K562 (cell line): ENCODE data around the gene CHRNA10. TPM values are rescaled to one million over a fixed set of nuclear protein-coding genes. Genes with fewer than 3 reads are reported as not detected.
"Not testable (repeated sequence)": the region's sequence is repeated elsewhere in the genome, so short reads cannot be mapped to it uniquely, and the experiment has no call there.

Source experiments
- ATAC-seq: fragments of 200-7000 bp; cut with Tn5 transposase; 3 replicates; pipeline ENCODE4 v1.9.1; 2020; ENCODE audit warnings: moderate library complexity
- BruUV-seq: library from RNA; stranded (reverse); fragments of 400-500 nt; replicated peaks from 2 replicates; lab custom pipeline; 2021; lab: Mats Ljungman, UMichigan
- CTCF ChIA-PET: fragments of 300-600 bp; formaldehyde crosslinking; extraction: SDS; loops from one replicate; lab custom pipeline; 2021; ENCODE audit warnings: low intra/inter-chr PET ratio; lab: Yijun Ruan, JAX
- POLR2A ChIA-PET: fragments of 300-600, 350-650 bp; sonication (Branson Sonifier 250); formaldehyde crosslinking; extraction: SDS; loops from one replicate; lab custom pipeline; 2021; ENCODE audit warnings: antibody characterized with exemption, inconsistent platforms; lab: Yijun Ruan, JAX
- DNase-seq, 4 experiments: peaks; one replicate each; pipeline versions ENCODE4 v3.0.0 to v3.0.0-alpha.2; 2011 to 2018; ENCODE audit warnings: low spot score in 3 of 4, mixed read lengths in 3 of 4; ENCODE audit errors: extremely low read depth in 1 of 4
- FAIRE-seq: peaks from 2 replicates; lab custom pipeline; 2011; peaks lifted over from hg19 to GRCh38; lab: Jason Lieb, UNC
- H2AFZ ChIP-seq: 2 replicates; pipeline ENCODE4 v1.6.0; 2011; ENCODE audit warnings: low read depth, low read length, control low read depth, inconsistent platforms
- H3K27ac ChIP-seq: fragments of 200-600 bp; 3 replicates; pipeline ENCODE4 v1.8.0; 2011; ENCODE audit warnings: low read depth, mild to moderate bottlenecking, control low read depth, inconsistent platforms, low read length, moderate library complexity, mixed read lengths; ENCODE audit errors: extremely low read depth
- H3K27me3 ChIP-seq, 2 experiments: fragments of 300-600 bp in 1 of 2; 2 replicates in 1 of 2; 3 replicates in 1 of 2; pipeline versions ENCODE4 v1.6.0 to v1.8.0; 2011; ENCODE audit warnings: inconsistent platforms in 2 of 2, low read length in 2 of 2, mild to moderate bottlenecking in 1 of 2, mixed read lengths in 1 of 2, moderate library complexity in 1 of 2; ENCODE audit not compliant: control insufficient read depth in 2 of 2, insufficient read depth in 2 of 2
- H3K36me3 ChIP-seq: fragments of 300-600 bp; 3 replicates; pipeline ENCODE4 v1.8.0; 2011; ENCODE audit warnings: mild to moderate bottlenecking, low read length, inconsistent platforms; ENCODE audit not compliant: control insufficient read depth, insufficient read depth
- H3K4me1 ChIP-seq, 2 experiments: fragments of 200-600 bp in 1 of 2; replicated peaks in 1 of 2; 2 replicates in 1 of 2; 3 replicates in 1 of 2; pipeline versions ENCODE4 v1.5.1 to v1.8.0; 2011; ENCODE audit warnings: inconsistent platforms in 2 of 2, low read length in 2 of 2, mild to moderate bottlenecking in 1 of 2, mixed read lengths in 1 of 2, moderate library complexity in 1 of 2; ENCODE audit not compliant: control insufficient read depth in 2 of 2, insufficient read depth in 2 of 2
- H3K4me2 ChIP-seq: 2 replicates; pipeline ENCODE4 v1.6.1; 2011; ENCODE audit warnings: low read length, control low read depth, inconsistent platforms, mixed read lengths; ENCODE audit not compliant: insufficient read depth
- H3K4me3 ChIP-seq: fragments of 200-600 bp; sonication (generic), shearing (Covaris generic); 2 replicates; pipeline ENCODE4 v1.5.1; 2016; ENCODE audit warnings: control low read depth, inconsistent platforms
- H3K79me2 ChIP-seq: fragments of 200-600 bp; 3 replicates; pipeline ENCODE4 v1.8.0; 2011; ENCODE audit warnings: low read length, inconsistent platforms; ENCODE audit not compliant: control insufficient read depth, insufficient read depth
- H3K9ac ChIP-seq, 2 experiments: 2 replicates each; pipeline versions ENCODE4 v1.6.0 to v1.6.1; 2011; ENCODE audit warnings: low read depth in 2 of 2, low read length in 2 of 2, control low read depth in 1 of 2, inconsistent platforms in 1 of 2, mild to moderate bottlenecking in 1 of 2, mixed read lengths in 1 of 2; ENCODE audit not compliant: insufficient read depth in 1 of 2
- H3K9me1 ChIP-seq: one replicate; pipeline ENCODE4 v1.6.0; 2011; ENCODE audit warnings: inconsistent platforms, mild to moderate bottlenecking, low read length, moderate library complexity; ENCODE audit not compliant: control insufficient read depth, insufficient read depth
- H3K9me3 ChIP-seq: replicated peaks from 2 replicates; pipeline ENCODE4 v1.5.1; 2011; ENCODE audit warnings: low read depth, low read length, inconsistent platforms; ENCODE audit not compliant: control insufficient read depth, insufficient read depth
- H4K20me1 ChIP-seq: replicated peaks from 2 replicates; pipeline ENCODE4 v1.6.1; 2011; ENCODE audit warnings: low read length, inconsistent platforms, mixed read lengths; ENCODE audit not compliant: control insufficient read depth, insufficient read depth
- CBFA2T3 ChIP-seq: fragments of 450-650 bp; IDR thresholded peaks from 2 replicates; pipeline ENCODE4 v1.6.1; 2017
- CTBP1 ChIP-seq: fragments of 450-650 bp; IDR thresholded peaks from 2 replicates; pipeline ENCODE4 v1.6.1; 2016; ENCODE audit warnings: borderline replicate concordance
- MTA2 ChIP-seq: fragments of 450-650 bp; IDR thresholded peaks from 2 replicates; pipeline ENCODE4 v1.6.1; 2016; ENCODE audit warnings: low read depth
- SMARCA4 ChIP-seq: fragments of 450-650 bp; IDR thresholded peaks from 2 replicates; pipeline ENCODE4 v1.6.1; 2016
- TOE1 ChIP-seq, 2 experiments: fragments of 450-650 bp in 1 of 2; sonication (generic) in 1 of 2; formaldehyde crosslinking in 1 of 2; IDR thresholded peaks; 2 replicates each; pipeline versions ENCODE4 v1.7.1 to v1.8.0; 2016 to 2022; ENCODE audit warnings: borderline replicate concordance in 2 of 2, mild to moderate bottlenecking in 2 of 2, antibody characterized with exemption in 1 of 2, inconsistent platforms in 1 of 2, low read depth in 1 of 2, missing genetic modification reagents in 1 of 2, moderate library complexity in 1 of 2
- WGBS: fragments of 100-300 bp; shearing (Covaris generic); methylation state at CpG from one replicate; pipeline ENCODE4 v1.1.6; 2016; ENCODE audit warnings: low coverage, mixed read lengths; ENCODE audit not compliant: insufficient coverage; ENCODE audit errors: missing lambda C conversion rate; 5-methylcytosine and 5-hydroxymethylcytosine counted together
- in situ Hi-C: fragments of 300-500 bp; cut with MboI; formaldehyde crosslinking; loops from 4 replicates; pipeline ENCODE4 v1.15.0; 2018; ENCODE audit warnings: inconsistent platforms, mixed read lengths
- intact Hi-C: fragments of 100-400 bp; cut with micrococcal nuclease; formaldehyde crosslinking; loops from 2 replicates; pipeline ENCODE4 v1.14.2; 2022
- polyA plus RNA-seq, 8 experiments: library from polyadenylated mRNA; depleted of rRNA in 4 of 8; stranded (reverse) in 5 of 8; unstranded in 3 of 8; fragments of >200 nt; fragmentation: Nextera tagmentation in 2 of 8; fragmentation: Illumina TruSeq in 1 of 8; extraction: Ambion mirVana in 2 of 8; extraction: Trizol in 1 of 8; gene quantifications; 2 replicates each; pipeline versions ENCODE4 v1.2.1 to v1.2.3, GENCODE V29; 2011 to 2014; ENCODE audit warnings: inconsistent platforms in 1 of 8, missing spikeins in 1 of 8
- total RNA-seq, 7 experiments: library from RNA; depleted of rRNA in 6 of 7; stranded (reverse); fragments of >200 nt in 6 of 7; fragmentation: Illumina TruSeq in 2 of 7; extraction: Trizol in 2 of 7; gene quantifications; 2 replicates each; pipeline versions ENCODE4 v1.2.1 to v1.2.3, GENCODE V29; 2011 to 2021; ENCODE audit warnings: low replicate concordance in 1 of 7
- TF ChIP-seq, protein P1 (sequence below), 2 experiments: fragments of 450-650 bp in 1 of 2; sonication (generic) in 1 of 2; formaldehyde crosslinking in 1 of 2; IDR thresholded peaks; 2 replicates each; pipeline versions ENCODE4 v1.7.1 to v1.9.0; 2016 to 2022; ENCODE audit warnings: inconsistent platforms in 1 of 2, mild to moderate bottlenecking in 1 of 2, missing genetic modification reagents in 1 of 2
- TF ChIP-seq, protein P2 (sequence below), 2 experiments: fragments of 450-650 bp; IDR thresholded peaks; 2 replicates each; pipeline ENCODE4 v1.6.1; 2016

The CHRNA10 gene
- total and polyA plus RNA-seq, 9 of the 15 experiments (the other 6 are each of a cell fraction or from before 2014, with no cell fraction given), result 0.35 to 1.9 (median 0.81) TPM

DNA sequence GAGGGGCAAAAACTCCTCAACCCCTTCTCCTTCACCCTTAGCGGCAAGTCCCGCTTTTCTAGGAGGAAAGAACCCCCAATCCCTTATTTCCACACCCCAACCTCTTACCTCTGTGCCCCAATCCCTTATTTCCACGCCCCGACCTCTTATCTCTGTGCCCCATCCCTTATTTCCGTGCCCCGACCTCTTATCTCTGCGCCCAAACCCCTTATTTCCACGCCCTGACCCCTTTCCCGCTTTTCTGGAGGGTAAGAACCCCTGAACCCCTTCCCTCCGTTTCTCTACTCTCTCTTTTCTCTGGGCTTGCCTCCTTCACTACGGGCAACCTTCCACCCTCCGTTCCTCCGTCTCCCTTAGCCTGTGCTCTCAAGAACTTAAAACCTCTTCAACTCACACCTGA, 22.3 kb downstream of the CHRNA10 start:
- peak overlapping the region; percentile 70 for H3K4me2 ChIP-seq
- in situ Hi-C loops, result loop anchor here (5.0 kb wide), 1 partner anchor 1513 kb away; no protein-coding TSS in a partner anchor
- CTCF ChIA-PET; H3K27ac ChIP-seq; DNase-seq; H3K79me2 ChIP-seq; H4K20me1 ChIP-seq; H3K9me1 ChIP-seq; intact Hi-C loops; H3K4me3 ChIP-seq; POLR2A ChIA-PET; BruUV-seq; ATAC-seq; FAIRE-seq; H3K36me3 ChIP-seq; H3K9me3 ChIP-seq; H3K27me3 ChIP-seq; TF ChIP-seq TOE1 (CRISPR knock-in tag; IDR thresholded peaks at IDR 0.05; ENCODE audit: borderline replicate concordance, low read depth): not testable (repeated sequence)
- H3K4me1 ChIP-seq, result peaks cover 7 to 14% of the 10 kb centered on the region in 2 experiments; a peak in 4 of 5 replicates
- peak overlapping the region; percentile 72; the same call in 1 of the 2 replicates for H2AFZ ChIP-seq
- 0% methylated on average over 13 of the region's 13 CpGs for WGBS
- peak overlapping the region in 1 of 2 experiments; percentile 61; a peak in 1 of 4 replicates for H3K9ac ChIP-seq
- TF ChIP-seq CBFA2T3 (peak; percentile 53), CTBP1 (0 out of 2 replicates have a peak, but pooled peaks have one; percentile 15), TOE1 (IDR thresholded peaks at IDR 0.05; ENCODE audit: borderline replicate concordance) (0 out of 2 replicates have a peak, but pooled peaks have one; percentile 20), MTA2 (peak; percentile 58), SMARCA4 (peak; percentile 9; the same call in 1 of the 2 replicates)
- TF ChIP-seq, protein P1, sequence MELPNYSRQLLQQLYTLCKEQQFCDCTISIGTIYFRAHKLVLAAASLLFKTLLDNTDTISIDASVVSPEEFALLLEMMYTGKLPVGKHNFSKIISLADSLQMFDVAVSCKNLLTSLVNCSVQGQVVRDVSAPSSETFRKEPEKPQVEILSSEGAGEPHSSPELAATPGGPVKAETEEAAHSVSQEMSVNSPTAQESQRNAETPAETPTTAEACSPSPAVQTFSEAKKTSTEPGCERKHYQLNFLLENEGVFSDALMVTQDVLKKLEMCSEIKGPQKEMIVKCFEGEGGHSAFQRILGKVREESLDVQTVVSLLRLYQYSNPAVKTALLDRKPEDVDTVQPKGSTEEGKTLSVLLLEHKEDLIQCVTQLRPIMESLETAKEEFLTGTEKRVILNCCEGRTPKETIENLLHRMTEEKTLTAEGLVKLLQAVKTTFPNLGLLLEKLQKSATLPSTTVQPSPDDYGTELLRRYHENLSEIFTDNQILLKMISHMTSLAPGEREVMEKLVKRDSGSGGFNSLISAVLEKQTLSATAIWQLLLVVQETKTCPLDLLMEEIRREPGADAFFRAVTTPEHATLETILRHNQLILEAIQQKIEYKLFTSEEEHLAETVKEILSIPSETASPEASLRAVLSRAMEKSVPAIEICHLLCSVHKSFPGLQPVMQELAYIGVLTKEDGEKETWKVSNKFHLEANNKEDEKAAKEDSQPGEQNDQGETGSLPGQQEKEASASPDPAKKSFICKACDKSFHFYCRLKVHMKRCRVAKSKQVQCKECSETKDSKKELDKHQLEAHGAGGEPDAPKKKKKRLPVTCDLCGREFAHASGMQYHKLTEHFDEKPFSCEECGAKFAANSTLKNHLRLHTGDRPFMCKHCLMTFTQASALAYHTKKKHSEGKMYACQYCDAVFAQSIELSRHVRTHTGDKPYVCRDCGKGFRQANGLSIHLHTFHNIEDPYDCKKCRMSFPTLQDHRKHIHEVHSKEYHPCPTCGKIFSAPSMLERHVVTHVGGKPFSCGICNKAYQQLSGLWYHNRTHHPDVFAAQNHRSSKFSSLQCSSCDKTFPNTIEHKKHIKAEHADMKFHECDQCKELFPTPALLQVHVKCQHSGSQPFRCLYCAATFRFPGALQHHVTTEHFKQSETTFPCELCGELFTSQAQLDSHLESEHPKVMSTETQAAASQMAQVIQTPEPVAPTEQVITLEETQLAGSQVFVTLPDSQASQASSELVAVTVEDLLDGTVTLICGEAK (IDR thresholded peaks at IDR 0.05), result peak; percentile 36; the same call in 1 of the 2 replicates
- TF ChIP-seq, protein P1 (CRISPR knock-in tag; IDR thresholded peaks at IDR 0.05), result not testable (repeated sequence)
- TF ChIP-seq, protein P2, sequence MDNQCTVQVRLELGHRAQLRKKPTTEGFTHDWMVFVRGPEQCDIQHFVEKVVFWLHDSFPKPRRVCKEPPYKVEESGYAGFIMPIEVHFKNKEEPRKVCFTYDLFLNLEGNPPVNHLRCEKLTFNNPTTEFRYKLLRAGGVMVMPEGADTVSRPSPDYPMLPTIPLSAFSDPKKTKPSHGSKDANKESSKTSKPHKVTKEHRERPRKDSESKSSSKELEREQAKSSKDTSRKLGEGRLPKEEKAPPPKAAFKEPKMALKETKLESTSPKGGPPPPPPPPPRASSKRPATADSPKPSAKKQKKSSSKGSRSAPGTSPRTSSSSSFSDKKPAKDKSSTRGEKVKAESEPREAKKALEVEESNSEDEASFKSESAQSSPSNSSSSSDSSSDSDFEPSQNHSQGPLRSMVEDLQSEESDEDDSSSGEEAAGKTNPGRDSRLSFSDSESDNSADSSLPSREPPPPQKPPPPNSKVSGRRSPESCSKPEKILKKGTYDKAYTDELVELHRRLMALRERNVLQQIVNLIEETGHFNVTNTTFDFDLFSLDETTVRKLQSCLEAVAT (IDR thresholded peaks at IDR 0.05), result 0 out of 4 replicates have a peak, but pooled peaks of 1 of the 2 experiments have one; percentile 7
